Hematopoietic multipotent progenitor cell treated with erythropoietin and hydrocortisone succinate and interleukin-3 and kit ligand, for 8 days (in vitro differentiated cells): Measurements from ENCODE around the gene ROGDI.
A peak's percentile ranks its signal among the peaks of the same experiment; 100 is the strongest.
"Not testable (repeated sequence)": the region's sequence is repeated elsewhere in the genome, so short reads cannot be mapped to it uniquely, and the experiment has no call there.

ENCODE experiments used
- DNase-seq: peaks from one replicate; pipeline ENCODE4 v3.0.0-alpha.2; 2015

The ROGDI gene

DNA sequence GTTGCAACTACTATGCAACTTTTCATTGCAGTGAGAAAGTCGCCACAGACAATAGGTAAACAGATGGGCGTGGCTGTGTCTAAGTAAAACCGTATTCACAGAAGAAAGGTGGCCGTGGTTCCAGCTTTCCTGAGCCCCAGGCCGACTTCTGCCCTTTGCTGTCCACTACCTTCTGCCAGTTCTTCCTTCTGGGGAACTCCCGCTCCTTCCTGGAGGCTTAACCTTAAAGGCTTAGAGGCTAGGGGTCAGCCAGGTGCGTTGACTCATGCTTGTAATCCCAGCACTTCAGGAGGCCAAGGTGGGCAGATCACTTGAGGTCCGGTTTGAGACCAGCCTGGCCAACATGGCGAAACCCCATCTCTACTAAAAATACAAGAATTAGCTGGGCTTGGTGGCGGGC lies 12.2 kb downstream of the ROGDI start:
- no peak for DNase-seq

DNA sequence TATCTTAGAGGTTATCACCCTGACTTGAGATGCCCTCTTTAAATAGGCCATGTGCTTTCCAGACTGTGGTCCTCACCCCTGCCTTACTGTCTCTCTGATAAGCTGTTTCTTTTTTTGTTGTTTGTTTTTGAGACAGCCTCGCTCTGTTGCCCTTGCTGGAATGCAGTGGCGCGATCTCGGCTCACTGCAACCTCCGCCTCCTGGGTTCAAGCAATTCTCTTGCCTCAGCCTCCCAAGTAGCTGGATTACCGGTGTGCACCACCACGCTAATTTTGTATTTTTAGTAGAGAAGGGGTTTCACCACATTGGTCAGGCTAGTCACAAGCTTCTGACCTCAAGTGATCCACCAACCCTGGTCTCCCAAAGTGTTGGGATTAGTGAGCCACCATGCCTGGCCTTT lies 13.5 kb downstream of the ROGDI start:
- no peak for DNase-seq

DNA sequence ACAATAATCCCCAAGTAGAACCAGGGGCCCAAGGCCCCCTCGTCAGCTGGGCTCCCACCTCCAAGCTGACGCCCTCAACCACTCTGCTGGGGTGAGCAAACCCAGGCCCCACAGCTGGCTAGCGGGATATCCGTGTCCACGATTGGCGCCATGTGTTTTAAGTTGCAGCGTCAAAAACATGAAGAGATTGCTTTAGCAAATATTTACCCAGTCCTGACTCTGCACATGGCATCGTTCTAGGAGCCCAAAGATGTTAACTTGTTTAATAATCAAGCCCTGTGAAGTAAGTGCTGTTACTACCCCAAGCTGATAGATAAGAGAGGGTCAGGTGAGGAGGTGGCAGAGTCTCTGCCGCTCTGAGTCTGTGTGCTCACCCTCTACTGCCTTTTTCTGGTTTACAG lies 13.9 kb downstream of the ROGDI start:
- no peak for DNase-seq

DNA sequence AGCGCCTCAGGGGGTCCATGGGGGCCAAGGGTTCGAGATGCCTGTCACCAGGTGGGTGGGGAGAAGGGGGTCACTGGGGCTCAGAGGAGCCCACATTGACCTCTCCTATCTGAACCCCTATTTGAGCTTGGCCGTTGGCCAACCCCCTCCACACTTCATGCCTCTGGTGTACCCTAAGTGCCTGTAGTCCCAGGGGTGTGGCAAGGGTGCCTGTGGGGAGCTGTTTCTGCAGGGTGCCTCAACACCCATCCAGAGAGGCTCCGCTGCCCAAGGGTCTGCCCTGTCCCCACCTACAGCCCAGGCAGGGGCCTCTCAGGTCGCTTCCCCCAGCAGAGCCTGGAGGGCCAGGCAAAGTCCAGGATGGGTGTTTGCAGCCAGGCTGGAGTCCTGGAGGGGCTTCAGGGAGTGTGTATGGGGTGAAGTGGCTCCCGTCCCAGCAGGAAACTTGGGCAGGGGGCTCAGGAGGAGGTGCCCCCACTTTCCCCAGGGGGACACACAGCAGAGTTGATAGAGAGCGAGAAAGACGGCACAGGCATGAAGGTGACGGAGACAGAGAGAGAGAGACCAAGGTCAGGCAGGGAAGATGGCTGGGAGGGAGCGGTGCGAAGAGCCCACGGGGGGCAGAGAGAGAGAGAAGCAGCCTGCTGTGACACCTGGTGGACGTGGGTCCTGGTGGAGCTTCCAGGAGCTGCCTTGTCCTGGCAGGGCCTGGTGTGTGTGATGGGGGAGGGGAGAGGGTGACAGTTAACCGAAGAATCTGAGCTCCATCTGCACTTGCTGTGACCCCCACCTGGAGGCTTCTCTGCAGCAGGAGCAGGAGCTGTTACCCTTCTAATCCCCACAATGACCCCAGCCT lies 14.6 kb downstream of the ROGDI start, which contains the start of gene SEPTIN12:
TSS of gene SEPTIN12 (minus strand) at position 719 of the 856 bp plus-strand sequence. CDS start at position 19, 700 bp downstream.
- no peak for DNase-seq

DNA sequence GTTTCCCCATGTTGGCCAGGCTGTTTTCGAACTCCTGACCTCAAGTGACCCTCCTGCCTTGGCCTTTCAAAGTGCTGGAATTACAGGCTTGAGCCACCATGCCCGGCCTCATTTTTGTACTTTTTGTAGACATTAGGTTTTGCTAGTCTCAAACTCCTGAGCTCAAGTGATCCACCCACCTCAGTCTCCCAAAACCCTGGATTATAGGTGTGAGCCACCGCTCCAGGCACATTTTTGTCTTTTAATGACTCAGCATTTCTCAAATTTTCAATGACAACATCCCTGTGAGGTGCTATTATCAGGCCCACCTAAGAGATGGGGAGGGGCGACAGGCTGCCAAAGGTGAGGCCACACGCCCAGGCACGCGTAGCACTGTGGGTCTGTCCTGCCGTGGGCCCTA lies 15.4 kb downstream of the ROGDI start:
- DNase-seq = no peak

DNA sequence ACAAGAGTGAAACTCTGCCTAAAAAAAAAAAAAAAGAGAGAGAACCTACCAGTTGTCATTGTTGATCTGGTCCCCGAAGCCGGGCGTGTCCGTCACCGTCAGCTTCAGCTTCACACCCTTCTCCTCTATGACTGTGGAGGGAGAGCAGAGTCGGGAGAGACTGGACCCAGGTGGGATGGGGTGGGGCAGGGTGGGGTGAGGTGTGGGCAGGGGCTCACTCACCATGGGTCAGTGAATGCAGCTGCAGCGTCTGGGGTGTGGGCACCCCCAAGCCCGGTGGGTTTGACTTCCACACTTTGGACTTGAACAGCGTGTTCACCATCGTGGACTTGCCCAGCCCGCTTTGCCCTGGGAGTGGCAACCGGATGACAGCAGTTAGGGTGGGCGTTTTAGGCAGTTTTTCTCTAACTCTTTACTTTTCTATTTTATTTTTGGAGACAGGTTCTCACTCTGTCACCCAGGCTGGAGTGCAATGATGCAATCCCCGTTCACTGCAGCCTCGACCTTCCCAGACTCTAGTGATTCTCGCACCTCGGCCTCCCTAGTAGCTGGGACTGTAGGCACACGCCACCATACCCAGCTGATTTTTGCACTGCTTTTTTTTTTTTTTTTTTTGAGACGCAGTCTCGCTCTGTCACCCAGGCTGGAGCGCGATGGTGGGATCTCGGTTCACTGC lies 16.5 kb downstream of the ROGDI start:
- DNase-seq = no peak

DNA sequence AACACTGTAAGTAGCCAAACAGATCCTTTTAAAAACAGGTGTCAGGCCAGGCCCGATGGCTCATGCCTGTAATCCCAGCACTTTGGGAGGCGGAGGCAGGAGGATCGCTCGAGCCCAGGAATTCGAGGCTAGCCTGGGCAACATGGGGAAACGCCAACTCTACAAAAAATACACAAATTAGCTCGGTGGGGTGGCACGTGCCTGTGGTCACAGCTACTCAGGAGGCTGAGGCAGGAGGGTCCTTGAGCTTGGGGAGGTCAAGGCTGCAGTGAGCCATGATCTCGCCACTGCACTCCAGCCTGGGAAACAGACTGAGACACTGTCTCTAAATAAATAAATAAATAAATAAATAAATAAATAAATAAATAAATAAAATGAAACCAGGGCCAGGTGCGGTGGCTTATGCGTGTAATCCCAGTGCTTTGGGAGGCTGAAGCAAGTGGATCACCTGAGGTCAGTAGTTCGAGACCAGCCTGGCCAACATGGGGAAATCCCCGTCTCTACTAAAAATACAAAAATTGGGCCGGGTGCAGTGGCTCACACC lies 17.9 kb downstream of the ROGDI start:
- DNase-seq = not testable (repeated sequence)

DNA sequence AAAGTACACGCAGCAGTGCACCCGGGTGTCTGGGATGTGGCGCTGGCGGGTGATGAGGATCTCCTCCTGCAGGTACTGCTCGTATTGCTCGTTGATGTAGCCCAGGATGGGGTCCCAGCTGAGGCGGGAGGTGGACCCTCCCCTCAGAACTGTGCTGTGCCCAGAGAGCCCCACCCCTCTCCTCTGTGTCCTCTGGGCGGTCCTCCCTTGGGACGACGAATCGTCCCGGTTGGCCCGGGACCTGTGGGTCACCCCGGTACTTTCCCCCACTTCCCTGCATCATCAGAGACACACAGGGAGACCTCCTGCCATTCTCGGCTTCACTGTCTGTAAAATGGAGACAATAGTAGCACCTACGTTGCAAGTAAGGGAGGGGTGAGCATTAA lies 18.5 kb downstream of the ROGDI start:
- no peak for DNase-seq

DNA sequence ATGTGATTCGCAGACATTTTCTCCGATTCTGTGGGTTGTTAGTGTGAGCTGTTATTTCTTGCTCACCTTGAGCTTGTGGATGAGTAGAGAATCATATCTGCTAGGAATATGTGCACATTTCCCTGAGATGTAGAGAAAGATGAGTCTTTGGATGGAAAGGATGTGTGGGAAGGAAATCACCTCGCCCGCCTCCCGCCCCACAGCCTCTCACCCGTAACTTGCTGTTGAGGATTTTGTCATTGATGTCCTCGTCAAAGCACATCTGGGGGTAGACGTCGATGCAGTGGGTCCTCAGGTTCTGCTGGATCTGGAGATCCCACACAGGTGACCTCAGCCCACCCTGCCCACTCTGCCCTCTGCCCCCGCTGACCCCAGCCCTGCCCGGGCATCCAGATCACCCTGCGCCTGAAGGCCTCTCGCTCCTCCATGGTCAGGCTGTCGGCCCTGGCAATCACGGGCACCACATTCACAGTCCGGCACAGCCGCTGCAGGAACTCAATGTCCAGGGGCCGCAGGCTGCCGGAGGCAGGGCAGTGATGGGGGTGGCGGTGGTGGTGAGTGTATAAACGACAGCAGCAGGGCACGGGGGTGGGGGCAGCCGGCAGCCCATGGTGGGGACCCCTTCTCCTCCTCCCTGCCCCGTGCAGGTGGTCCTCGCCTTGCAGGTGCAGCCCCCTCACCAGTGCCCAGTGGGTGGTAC lies 19.0 kb downstream of the ROGDI start:
- no peak for DNase-seq

DNA sequence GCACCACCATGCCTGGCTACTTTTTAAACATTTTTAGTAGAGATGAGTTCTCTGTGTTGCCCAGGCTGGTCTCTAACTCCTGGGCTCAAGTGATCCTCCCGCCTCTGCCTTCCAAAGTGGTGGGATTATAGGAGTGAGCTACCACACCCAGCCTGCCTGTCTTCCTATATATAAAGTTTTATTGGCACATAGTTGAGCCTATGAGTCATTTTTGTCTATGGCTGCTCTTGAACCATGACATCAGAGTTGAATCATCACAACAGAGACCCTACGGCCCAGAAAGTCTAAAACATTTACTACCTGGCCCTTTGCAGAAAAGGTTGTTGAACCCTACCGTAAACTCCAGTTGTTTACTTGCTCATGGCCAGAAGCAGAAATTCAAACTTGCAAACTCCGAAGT lies 22.2 kb downstream of the ROGDI start:
- no peak for DNase-seq

DNA sequence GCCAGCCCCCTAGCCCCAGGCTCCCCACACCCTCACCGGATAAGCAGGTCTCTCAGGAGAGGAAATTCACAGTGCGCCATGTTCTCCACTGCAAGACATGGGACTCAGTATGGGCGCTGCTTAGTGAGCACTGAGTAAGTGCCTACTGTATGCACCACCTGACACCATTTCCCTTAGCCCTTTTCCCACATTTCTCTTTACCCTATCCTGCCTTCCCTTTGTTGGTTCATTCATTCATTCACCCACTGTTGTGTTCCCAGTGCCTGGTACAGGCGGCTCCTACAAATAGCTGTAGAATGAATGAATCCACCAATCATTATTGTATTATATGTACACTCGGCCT lies 24.4 kb downstream of the ROGDI start:
- no peak for DNase-seq

DNA sequence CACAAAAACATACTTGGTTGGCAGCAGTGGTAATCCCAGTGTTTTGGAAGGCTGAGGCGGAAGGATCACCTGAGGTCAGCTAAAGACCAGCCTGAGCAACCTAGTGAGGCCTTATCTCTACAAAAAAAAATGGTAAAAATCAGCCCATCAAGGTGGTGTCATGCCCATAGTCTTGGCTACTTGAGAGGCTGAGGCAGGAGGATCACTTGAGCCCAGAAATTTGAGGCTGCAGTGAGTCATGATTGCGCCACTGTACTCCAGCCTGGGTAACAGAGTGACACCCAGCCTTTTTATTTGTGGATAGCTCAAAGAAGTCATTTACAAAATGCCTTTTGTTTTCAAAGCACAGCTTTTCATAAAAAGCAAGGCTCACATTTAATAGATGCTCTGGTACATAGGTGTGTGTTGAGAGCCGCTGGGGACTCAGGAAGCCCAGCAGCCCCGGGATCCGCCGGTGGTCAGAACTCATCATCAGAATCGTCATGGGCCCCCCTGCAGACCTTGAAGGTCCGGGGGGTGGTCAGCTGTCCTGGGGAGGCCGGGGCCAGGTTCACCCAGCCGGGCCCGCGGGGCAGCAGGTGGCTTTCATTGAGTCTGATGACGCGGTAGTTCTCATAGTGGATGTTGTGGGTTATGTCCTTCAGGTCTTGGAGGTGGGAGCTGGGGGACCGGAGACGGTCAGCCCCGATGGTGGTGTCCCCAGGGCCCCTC lies 24.9 kb downstream of the ROGDI start:
- no peak for DNase-seq

DNA sequence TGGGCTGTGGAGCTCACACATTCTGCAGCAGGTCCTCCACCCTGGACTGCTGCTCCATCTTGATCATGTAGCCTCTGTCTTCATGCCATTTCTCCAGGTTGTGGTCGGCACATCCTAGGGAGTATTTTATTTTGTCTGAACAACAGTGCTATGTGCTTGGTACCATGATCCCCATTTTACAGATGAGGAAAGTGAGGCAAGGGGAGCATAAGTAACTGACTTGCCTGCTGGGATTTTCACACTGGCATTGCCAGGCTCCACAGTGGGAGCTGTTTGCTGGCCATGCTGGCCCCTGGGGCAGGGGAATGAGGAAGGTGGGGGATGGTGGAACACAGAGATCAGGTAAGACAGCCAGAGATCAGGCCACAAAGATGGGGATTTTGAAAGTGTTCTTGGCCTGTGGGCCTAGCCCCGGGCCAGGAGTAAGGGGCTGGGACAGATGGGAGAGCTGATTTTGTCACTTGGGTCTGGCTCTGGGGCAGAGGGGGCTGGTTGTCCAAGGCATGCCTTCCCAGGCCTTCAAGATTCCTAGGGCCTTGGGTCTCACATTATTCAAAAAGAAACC lies 26.2 kb downstream of the ROGDI start:
- DNase-seq = no peak

DNA sequence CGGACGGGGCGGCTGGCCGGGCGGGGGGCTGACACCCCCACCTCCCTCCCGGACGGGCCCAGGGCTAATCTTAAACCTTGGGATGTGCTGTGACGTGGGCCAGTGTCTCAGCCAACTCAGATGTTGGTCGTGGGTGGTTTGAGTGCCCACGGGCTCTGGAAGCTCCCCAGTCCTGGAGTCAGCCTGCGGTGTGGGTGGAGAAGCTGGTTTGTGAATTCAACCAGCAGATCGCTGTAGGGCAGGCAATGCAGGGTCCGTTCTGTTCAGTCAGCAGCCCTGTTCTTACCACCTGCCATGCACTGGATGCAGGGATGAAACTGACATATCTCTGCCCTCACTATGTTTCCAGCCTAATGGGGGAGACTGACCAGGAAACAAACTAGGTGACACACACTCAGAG lies 27.4 kb downstream of the ROGDI start:
- DNase-seq = no peak

DNA sequence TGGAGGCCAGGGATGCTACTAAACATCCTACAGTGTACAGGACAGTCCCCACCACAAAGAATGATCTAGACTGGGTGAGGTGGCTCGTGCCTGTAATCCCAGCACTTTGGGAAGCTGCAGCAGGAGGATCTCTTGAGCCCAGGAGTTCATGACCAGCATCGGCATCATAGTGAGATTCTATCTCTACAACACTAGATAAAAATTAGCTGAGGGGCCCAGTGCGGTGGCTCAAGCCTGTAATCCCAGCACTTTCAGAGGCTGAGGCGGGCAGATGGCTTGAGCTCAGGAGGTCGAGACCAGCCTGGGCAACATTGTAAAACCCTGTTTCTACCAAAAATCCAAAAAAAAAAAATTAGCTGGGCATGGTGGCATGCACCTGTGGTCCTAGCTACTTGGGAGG lies 30.1 kb downstream of the ROGDI start:
- DNase-seq = no peak

DNA sequence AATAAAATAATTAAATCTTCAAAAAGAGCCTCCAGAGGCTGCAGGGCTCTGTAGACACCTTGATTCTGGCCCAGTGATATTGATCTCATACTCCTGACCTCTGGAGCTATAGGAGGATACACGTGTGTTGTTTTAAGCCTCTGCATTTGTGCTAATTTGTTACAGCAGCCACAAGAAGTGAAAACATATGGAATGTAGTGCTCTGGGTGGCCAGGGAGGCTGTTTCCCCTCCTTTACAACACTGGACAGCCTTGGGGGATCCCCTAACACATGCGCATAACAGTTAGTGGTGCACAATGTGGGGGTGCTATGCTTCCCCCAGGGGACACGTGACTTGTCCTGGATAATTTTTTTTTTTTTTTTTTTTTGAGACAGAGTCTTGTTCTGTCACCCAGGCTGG lies 30.8 kb downstream of the ROGDI start:
- DNase-seq = no peak

DNA sequence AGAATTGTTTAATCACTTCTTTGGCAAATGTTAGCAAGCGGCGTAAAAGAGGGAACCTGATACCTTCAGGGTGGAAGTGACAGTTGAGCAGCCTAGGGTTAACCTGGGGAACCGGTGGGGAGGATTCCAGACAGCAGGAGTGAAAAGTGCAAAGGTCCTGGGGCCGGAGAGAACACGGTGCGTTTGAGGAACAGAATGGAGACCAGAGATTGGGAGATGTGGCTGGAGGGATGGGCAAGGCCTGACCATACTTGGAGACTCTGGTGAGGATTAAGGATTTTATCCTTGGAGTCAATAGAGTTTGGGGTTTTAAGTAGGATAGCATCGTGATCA lies 33.2 kb downstream of the ROGDI start:
- no peak for DNase-seq

DNA sequence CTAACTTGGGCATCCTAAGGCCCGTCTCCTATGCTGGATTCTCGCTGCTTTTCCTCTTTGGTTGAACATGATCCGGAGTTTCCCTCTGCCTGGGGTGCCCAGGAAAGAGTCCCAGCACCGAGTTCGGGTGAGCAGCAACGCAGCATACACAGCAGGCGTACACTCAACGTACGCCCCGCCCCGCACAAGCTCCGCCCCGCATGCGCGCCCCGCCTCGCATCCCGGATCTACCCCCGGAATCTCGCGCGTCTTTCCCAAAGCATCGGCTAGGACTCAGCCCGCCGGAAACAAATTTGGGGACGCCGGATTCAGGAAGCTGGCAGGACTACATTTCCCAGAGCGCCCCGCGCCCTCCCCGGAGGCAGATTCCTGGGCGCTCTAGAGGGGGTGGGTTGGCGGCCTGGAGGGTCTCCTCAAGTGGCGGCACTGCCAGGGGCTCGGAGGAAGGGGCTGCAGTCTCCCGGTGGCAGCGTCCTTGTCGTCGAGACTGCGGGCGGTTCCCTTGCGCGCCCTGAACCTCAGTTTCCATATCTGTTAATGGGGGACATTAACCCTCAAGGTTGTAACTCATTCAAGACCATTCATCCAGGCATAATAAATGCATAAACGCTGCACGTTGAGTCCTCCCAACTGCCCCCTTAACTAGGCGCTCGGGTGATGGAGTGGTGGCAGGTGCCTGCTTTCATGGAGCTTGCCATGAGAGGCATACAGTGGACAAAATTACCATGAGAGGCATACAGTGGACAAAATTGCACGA lies 33.7 kb downstream of the ROGDI start:
- DNase-seq = peak; percentile 95

DNA sequence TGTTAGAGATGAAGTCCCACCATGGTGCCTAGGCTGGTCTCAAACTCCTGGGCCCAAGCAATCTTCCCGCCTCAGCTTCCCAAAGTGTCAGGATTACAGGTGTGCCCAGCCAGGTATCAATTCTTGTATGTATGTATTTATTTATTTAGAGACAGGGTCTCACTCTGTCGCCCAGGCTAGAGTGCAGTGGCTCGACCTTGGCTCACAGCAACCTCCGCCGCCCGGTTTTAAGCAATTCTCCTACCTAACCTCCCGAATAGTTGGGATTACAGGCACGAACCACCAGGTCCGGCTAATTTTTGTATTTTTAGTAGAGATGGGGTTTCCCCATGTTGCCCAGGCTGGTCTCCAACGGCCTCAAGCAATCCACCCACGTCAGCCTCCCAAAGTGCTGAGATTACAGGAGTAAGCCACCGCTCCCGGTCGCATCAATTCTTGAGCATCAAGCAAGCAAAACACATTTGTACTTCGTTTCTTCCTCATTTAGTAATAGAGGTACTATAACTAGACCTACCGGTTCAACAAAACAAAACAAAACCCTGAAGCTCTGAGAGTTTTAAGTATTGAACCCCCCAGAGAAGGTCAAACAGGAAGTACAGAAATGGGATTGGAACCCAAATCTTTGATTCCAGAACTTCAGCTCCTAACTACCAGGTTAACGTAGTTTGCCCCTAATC lies 34.4 kb downstream of the ROGDI start:
- DNase-seq = no peak

DNA sequence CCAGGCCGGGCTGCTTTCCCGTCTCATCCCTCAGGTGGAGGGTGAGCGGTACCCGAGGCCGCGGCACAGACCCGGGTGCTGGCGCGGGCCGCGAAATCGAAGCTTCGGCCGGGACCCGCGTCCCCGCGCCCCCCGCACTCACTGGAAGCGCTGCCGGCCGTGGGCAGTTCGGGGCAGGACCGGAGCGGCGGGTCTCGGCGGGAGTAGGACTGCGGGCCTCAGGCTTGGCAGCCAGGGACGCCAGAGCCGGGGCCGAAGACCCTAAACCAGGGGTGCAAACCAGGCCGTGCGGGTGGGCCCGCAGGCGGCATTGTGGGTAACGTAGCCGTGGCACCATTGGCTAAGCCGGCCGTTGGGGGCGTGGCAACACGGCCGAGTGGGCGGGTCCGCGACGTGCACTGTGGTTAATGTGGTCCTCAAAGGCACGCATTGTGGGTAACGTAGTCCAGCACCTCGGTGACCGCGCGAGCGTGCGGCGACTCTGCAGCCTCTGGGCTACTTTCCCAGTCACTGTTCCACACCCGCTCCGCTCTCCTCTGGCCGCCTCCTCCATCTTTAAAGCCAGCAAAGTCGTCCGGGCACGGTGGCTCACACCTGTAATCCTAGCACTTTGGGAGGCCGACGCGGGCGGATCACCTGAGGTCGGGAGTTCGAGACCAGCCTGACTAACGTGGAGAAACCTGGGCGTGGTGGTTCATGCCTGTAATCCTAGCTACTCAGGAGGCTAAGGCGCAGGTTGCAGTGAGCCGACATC lies 35.4 kb downstream of the ROGDI start, which contains the start of gene ZNF500:
TSS of gene ZNF500 (minus strand) at position 288 of the 754 bp plus-strand sequence. CDS start 1,184 bp downstream, outside the sequence.
- peak; percentile 95 for DNase-seq
